ENCODE data around the gene SMIM9. TPM values are rescaled to one million over a fixed set of nuclear protein-coding genes. Genes with fewer than 3 reads are reported as not detected.
"Not testable (repeated sequence)": the region's sequence is repeated elsewhere in the genome, so short reads cannot be mapped to it uniquely, and the experiment has no call there.

SMIM9 gene
- total RNA-seq = not detected
- not detected for polyA plus RNA-seq
- long read RNA-seq, donor 1 = 0 reads
- long read RNA-seq, donor 2 = 0 reads
- long read RNA-seq, donor 3 = 0 reads

DNA sequence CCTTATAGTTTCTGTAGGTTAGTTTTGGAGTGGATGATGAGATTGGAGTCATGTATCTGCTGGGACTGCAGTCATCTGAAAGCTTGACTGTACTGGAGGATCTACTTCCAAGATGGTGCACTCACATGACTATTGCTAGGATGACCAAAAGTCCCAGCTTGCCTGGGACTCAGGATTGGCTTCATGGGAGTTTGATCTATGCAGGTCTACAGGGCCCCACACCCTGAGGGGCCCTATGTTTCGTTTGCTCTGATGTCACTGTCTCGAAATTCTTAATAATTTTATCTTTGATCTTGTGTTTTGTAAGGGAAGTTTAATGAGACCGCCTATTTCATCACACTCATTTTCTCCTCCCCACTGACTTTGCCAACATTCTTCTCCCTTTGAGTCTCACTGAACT, at the start of gene SMIM9:
Gene SMIM9, minus strand, starts transcription at position 101 of the 400 bp plus-strand sequence. CDS start 3,806 bp downstream, outside the sequence.
- DNase-seq = no peak
- TF ChIP-seq, protein P1, sequence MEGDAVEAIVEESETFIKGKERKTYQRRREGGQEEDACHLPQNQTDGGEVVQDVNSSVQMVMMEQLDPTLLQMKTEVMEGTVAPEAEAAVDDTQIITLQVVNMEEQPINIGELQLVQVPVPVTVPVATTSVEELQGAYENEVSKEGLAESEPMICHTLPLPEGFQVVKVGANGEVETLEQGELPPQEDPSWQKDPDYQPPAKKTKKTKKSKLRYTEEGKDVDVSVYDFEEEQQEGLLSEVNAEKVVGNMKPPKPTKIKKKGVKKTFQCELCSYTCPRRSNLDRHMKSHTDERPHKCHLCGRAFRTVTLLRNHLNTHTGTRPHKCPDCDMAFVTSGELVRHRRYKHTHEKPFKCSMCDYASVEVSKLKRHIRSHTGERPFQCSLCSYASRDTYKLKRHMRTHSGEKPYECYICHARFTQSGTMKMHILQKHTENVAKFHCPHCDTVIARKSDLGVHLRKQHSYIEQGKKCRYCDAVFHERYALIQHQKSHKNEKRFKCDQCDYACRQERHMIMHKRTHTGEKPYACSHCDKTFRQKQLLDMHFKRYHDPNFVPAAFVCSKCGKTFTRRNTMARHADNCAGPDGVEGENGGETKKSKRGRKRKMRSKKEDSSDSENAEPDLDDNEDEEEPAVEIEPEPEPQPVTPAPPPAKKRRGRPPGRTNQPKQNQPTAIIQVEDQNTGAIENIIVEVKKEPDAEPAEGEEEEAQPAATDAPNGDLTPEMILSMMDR (IDR thresholded peaks at IDR 0.05) = no peak
- H3K4me3 ChIP-seq = no peak within 1 kb of the TSS
- WGBS, 3 donors = 70 to 83% (median 80%) methylated on average over 3 of the region's 3 CpGs
- no peaks in the 10 kb centered on the region for H3K36me3 ChIP-seq
- no peaks in the 10 kb centered on the region for H3K4me1 ChIP-seq (ENCODE audit: insufficient read depth)
- no peaks in the 10 kb centered on the region for H3K27me3 ChIP-seq
- no peak within 1 kb of the TSS for H3K27ac ChIP-seq
- intact Hi-C loops (cut with DNase I) = no loop called here
- H3K9me3 ChIP-seq = no peaks in the 10 kb centered on the region

DNA sequence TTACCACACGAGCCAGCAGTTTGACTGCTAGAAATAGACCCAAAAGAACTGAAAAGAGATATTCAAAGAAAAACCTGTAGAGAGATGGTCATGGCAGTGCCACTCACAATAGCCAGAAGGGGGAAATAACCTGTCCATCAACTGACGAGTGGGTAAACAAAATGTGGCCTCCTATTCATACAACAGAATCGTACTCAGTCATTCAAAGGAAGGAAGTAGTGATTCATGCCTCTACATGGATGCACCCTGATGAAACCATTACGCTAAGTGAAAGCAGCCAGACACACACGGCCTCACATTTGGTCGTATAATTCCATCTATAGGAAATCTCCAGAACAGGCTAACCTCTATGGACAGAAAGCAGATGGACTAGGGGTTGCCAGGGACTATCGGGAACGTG, 49.6 kb upstream of the SMIM9 start:
- H3K27ac ChIP-seq; H3K4me3 ChIP-seq; DNase-seq; H3K9me3 ChIP-seq; H3K4me1 ChIP-seq (ENCODE audit: insufficient read depth); intact Hi-C loops (cut with DNase I); H3K36me3 ChIP-seq; H3K27me3 ChIP-seq: not testable (repeated sequence)
- no CpG with 5 or more reads among the region's 8 CpGs for WGBS, 3 donors

DNA sequence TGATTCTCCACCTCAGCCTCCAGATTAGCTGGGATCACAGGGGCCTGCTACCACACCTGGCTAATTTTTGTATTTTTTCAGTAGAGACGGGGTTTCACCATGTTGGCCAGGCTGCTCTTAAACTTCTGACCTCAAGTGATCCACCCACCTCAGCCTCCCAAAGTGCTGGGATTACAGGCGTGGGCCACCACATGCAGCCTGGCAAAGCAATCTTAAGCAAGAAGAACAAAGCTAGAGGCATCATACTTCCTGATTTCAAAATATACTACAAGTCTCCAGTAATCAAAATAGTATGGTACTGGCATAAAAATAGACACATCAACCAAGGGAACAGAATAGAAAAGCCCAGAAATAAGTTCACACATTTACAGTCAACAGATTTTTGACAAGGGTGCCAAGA, 38.9 kb upstream of the SMIM9 start:
- Histone ChIP-seq H3K27ac (no peak overlapping the region), H3K4me3 (no peak overlapping the region), H3K27me3 (no peaks in the 10 kb centered on the region), H3K36me3 (no peaks in the 10 kb centered on the region), H3K9me3 (no peaks in the 10 kb centered on the region), H3K4me1 (ENCODE audit: insufficient read depth) (no peaks in the 10 kb centered on the region)
- DNase-seq = no peak
- intact Hi-C loops (cut with DNase I) = no loop called here
- WGBS, 3 donors = 66 to 73% (median 66%) methylated on average over 2 of the region's 2 CpGs
- TF ChIP-seq POLR2A (IDR thresholded peaks at IDR 0.05) (no peak), EP300 (IDR thresholded peaks at IDR 0.05) (no peak)
- TF ChIP-seq, protein P1 (IDR thresholded peaks at IDR 0.05) = no peak

DNA sequence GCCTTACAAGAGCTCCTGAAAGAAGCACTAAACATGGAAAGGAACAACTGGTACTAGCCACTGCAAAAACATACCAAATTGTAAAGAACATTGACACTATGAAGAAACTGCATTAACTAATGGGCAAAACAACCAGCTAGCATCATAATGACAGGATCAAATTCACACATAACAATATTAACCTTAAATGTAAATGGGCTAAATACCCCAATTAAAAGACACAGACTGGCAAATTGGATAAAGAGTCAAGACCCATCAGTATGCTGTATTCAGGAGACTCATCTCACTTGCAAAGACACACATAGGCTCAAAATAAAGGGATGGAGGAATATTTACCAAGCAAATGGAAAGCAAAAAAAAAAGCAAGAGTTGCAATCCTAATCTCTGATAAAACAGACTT, 34.1 kb upstream of the SMIM9 start:
- H3K27me3 ChIP-seq; H3K9me3 ChIP-seq; DNase-seq; H3K4me3 ChIP-seq; intact Hi-C loops (cut with DNase I); H3K4me1 ChIP-seq (ENCODE audit: insufficient read depth); H3K27ac ChIP-seq; H3K36me3 ChIP-seq: not testable (repeated sequence)

DNA sequence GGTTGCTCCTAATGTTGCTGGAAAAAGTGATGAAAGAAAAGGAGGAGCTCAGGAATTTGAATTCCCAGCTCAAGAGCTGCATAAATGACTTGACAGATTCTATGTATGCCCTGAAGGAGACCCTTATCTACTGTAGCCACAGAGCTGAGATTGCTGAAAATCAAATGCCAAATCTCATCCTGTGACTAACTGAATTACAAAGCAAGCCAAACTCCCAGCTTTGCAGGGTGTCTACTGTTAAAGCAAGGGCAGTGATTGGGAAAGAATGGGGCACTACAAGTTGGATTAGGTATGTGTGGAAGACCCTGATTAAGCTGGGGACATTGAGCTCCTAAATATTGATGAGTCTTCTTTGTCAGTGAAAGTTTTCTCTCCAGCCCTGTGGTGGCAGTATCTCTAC, 20.8 kb upstream of the SMIM9 start:
- Histone ChIP-seq H3K27ac (no peak overlapping the region), H3K36me3 (no peaks in the 10 kb centered on the region), H3K9me3 (no peaks in the 10 kb centered on the region), H3K27me3 (peaks cover 2% of the 10 kb centered on the region), H3K4me1 (ENCODE audit: insufficient read depth) (no peaks in the 10 kb centered on the region), H3K4me3 (no peak overlapping the region)
- no peak for DNase-seq
- intact Hi-C loops (cut with DNase I) = no loop called here
- TF ChIP-seq POLR2A (IDR thresholded peaks at IDR 0.05) (no peak), EP300 (IDR thresholded peaks at IDR 0.05) (no peak)
- TF ChIP-seq, protein P1 (IDR thresholded peaks at IDR 0.05) = no peak

All from ovary (tissue), 10 donors.